ENCODE measurements around the gene ABCC1.

DNA sequence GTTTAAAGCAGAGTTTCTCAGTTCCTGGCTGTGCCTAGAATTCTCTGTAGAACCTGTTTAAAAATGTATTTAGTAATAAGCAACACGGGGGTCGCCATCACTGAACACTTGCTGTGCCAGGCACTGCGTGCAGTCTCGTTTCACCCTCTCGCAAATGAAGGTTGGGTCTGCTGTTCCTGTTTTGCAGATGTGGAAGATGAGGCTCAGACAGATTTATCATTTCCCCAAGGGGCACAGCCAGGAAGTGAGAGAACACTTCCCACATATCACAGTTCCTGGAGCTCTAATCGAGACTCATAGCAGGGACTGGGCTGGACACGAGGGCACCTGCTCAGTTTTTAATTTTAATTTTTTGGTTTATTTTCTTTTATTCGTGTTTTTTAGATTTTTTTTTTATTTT lies 151.2 kb downstream of the ABCC1 start:
- TF ChIP-seq CTCF (IDR thresholded peaks at IDR 0.05) (no peak), POLR2A (IDR thresholded peaks at IDR 0.05) (no peak)
